HG03045 (cell line): ENCODE results near the gene DMBT1.
"Not testable (repeated sequence)": the region's sequence is repeated elsewhere in the genome, so short reads cannot be mapped to it uniquely, and the experiment has no call there.

Source experiments
- ATAC-seq: cut with Tn5 transposase; IDR thresholded peaks from one replicate; pipeline ENCODE4 v1.9.1; 2021; ENCODE audit warnings: mild to moderate bottlenecking, moderate library complexity; ENCODE audit not compliant: unreplicated experiment

Gene DMBT1

GRCh38 chr10:122577311-122577885, 16.8 kb downstream of the DMBT1 start:
- no peak for ATAC-seq

DNA sequence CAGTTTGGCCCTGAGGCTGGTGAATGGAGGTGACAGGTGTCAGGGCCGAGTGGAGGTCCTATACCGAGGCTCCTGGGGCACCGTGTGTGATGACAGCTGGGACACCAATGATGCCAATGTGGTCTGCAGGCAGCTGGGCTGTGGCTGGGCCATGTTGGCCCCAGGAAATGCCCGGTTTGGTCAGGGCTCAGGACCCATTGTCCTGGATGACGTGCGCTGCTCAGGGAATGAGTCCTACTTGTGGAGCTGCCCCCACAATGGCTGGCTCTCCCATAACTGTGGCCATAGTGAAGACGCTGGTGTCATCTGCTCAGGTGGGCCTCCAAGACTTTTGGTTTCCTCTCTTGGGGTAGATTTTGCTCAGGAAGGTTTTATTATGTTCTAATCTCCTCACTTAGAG, 25.5 kb downstream of the DMBT1 start:
- ATAC-seq: not testable (repeated sequence)

DNA sequence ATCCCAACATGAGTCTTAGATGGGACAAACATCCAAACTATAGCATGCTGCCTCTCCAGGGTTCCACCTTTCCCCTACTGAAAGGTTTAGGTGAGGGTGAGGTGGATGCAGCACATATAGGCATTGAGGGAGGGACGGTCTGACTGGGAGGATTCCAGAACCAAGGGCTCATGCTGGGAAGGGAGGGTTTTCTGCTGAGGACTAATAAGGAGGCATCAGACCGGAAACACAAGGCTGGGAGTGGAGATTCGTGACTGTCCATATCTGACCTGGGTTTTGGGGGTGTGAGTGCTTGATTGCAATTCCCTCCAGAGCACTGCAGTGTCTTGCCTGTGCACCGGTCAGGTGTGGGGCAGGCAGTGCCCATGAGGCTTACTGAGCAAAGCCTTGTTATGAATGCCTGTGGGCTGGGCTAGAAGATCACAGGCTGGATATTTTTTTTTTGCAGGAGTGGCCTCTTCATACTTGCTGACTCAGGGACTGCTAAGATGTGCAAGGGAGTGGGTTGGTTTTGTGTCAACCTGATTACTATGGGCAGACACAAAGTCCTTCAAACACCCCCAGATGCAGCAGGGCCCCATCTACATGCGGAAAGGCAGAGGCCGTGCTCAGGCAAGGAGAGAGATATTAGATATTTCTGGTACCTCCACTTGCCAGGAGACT, 26.7 kb downstream of the DMBT1 start:
- ATAC-seq: no peak

DNA sequence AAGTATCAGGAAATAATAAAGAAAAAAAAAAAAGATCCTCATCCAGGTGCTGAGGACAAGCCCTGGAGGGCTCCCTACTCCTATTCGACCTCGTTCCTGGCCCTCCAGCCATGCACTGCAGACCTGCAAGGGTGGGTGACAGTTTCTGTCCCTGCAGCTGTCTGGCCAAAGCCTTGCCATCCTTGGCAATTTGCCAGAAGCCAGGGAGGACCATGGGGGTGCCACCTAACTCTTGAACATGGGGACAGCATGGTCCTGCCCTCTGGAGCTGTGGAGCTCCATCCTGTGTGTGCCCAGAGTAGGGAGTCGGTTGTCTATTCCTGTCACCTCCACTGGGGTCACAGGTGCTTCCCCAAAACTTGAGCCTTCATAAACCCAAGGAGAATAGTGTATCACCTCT, 27.8 kb downstream of the DMBT1 start:
- no peak for ATAC-seq

- no peak for ATAC-seq
Measured at GRCh38 chr10:122590153-122590552, 29.6 kb downstream of the DMBT1 start.

GRCh38 chr10:122591736-122592135, 31.2 kb downstream of the DMBT1 start:
- no peak for ATAC-seq

GRCh38 chr10:122592161-122592560, 31.6 kb downstream of the DMBT1 start:
- ATAC-seq: no peak

- ATAC-seq: no peak
Measured at GRCh38 chr10:122617476-122618270, 57.1 kb downstream of the DMBT1 start.

GRCh38 chr10:122618461-122619165, 58.1 kb downstream of the DMBT1 start:
- no peak for ATAC-seq

DNA sequence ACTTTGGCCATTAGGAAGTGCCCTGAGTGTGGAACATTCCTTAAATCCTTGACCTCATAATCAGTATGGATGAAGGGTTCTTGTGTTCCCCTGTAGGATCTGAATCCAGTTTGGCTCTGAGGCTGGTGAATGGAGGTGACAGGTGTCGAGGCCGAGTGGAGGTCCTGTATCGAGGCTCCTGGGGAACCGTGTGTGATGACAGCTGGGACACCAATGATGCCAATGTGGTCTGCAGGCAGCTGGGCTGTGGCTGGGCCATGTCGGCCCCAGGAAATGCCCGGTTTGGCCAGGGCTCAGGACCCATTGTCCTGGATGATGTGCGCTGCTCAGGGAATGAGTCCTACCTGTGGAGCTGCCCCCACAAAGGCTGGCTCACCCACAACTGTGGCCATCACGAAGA, 60.4 kb downstream of the DMBT1 start:
- not testable (repeated sequence) for ATAC-seq

GRCh38 chr10:122624546-122624945, 64.0 kb downstream of the DMBT1 start:
- ATAC-seq: no peak

GRCh38 chr10:122630526-122630925, 70.0 kb downstream of the DMBT1 start:
- ATAC-seq: no peak

DNA sequence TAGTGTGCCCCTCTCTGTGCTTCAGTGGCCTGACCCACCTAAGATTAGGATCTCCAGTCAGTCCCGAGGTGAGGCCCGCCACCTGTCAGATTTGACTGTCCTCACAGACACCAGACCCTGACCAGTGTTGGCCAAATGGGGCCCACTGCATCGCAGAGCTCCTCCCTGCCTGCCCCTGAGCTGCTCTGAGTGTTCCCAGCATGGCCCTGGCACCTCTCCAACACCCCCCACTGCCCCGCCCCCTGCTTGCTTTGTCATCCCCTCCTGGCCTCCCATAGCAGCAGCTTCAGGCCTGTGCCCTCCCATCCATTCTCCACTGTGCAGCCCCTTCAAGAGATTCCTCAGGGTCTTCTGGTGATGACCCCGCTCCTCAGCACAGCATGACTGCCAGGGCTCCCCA, 71.5 kb downstream of the DMBT1 start:
- no peak for ATAC-seq

- ATAC-seq: no peak
Measured at GRCh38 chr10:122632576-122632975, 72.0 kb downstream of the DMBT1 start.

DNA sequence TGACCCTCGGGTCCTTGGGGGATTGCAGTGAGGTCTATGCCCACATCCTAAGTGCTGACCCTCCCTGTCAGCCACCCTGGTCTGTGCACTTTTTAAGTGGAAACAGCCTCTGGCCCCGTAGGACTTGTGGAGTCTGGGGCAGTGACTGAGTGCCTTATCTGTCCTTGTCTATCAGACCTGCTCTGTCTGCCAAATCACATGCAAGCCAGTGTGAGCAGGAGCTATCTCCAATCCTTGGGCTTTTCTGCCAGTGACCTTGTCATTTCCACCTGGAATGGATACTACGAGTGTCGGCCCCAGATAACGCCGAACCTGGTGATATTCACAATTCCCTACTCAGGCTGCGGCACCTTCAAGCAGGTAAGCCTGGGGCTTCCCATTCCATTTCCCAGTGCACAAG, 76.4 kb downstream of the DMBT1 start:
- ATAC-seq: no peak

DNA sequence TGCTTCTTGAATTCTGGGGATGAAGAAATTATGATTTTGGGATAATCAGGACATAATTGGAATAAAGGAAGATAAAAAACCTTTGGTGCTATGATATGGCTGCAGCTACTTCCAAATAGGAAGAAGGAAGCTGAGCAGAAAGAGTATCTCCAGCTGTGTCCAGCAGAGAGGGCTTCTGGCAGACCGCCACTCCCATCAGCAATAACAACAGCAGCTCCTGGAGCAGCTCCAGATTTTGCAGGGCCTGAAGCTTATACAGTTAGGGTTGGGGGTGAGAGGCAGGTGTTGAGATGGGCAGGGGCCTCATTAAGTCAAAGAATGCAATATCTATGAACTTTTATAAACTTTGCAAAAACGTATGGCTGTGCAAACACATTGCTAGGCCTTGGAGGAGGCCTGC, 76.8 kb downstream of the DMBT1 start:
- ATAC-seq: no peak

- ATAC-seq: no peak
Measured at GRCh38 chr10:122638106-122638505, 77.6 kb downstream of the DMBT1 start.

DNA sequence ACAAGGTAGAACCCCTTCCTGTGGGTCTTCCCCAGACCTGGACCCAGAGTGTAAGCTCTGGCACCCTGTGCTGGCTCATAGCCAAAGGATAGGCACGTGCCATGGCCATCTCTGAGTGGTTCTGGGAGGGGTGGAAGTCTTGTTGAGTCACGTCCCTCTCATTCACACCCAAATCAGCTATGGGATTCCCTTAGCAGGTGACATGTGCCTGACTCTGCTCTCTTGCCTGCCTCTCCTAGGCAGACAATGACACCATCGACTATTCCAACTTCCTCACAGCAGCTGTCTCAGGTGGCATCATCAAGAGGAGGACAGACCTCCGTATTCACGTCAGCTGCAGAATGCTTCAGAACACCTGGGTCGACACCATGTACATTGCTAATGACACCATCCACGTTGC, 79.2 kb downstream of the DMBT1 start:
- ATAC-seq: no peak

DNA sequence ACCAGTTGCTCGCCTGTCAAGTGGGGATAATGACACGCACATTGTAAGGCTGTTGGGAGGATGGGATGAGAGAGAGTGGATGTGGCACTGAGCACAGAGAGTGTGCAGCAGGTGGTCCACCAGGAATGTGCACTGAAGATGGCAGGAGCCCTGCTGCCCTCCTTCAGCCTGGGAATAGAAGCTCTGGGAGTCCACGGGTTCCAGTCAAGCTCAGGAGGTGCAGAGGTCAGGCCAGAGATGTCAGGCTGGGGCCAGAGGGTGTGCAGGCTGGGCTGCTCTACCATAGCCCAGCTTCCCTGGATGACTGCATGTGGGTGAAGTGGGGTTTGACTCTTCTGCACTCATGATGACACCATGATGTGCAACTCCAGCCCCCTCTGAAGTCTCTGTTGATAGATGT, 80.4 kb downstream of the DMBT1 start:
- no peak for ATAC-seq

- ATAC-seq: no peak
Measured at GRCh38 chr10:122642726-122643605, 82.4 kb downstream of the DMBT1 start.
